Body of pancreas (tissue), 4 donors: ENCODE results near the gene CAV1. TPM values are rescaled to one million over a fixed set of nuclear protein-coding genes. Genes with fewer than 3 reads are reported as not detected.
A peak's percentile ranks its signal among the peaks of the same experiment; 100 is the strongest.

ENCODE experiments used
- ATAC-seq: fragments of 150-250 bp; one replicate; pipeline ENCODE4 v1.9.1; 2016
- DNase-seq, 4 donors: peaks; one replicate each; pipeline ENCODE4 v3.0.0-alpha.2; 2019
- H3K27ac ChIP-seq, 4 donors: fragments of 200-600 bp; sonication (generic); 1 replicate in 3 of 4; 2 replicates in 1 of 4; pipeline versions ENCODE4 v1.5.1 to v1.6.1; 2016 to 2019; ENCODE audit warnings: mild to moderate bottlenecking in 1 of 4, mixed read lengths in 1 of 4, moderate library complexity in 1 of 4
- H3K27me3 ChIP-seq, 2 donors: fragments of 200-600 bp; sonication (generic); one replicate each; pipeline ENCODE4 v1.6.0; 2016; ENCODE audit warnings: mild to moderate bottlenecking in 1 of 2
- H3K36me3 ChIP-seq, 2 donors: fragments of 200-600 bp; sonication (generic); replicated peaks in 1 of 2; 2 replicates each; pipeline ENCODE4 v1.5.1; 2016; ENCODE audit warnings: low read depth in 2 of 2; ENCODE audit not compliant: insufficient read depth in 1 of 2
- H3K4me1 ChIP-seq: fragments of 200-600 bp; sonication (generic); one replicate; pipeline ENCODE4 v1.6.0; 2016
- H3K4me3 ChIP-seq, 2 donors: fragments of 200-600 bp; sonication (generic); 1 replicate in 1 of 2; 2 replicates in 1 of 2; pipeline ENCODE4 v1.5.1; 2016 to 2019
- H3K9me3 ChIP-seq, 3 donors: fragments of 200-600 bp; sonication (generic); 1 replicate in 2 of 3; 2 replicates in 1 of 3; pipeline ENCODE4 v1.5.1; 2016
- POLR2A ChIP-seq, 3 donors: fragments of 450-650 bp; IDR thresholded peaks; one replicate each; pipeline ENCODE4 v1.6.1; 2016; ENCODE audit warnings: antibody characterized with exemption in 3 of 3, mild to moderate bottlenecking in 2 of 3
- WGBS, 2 donors: methylation state at CpG; one replicate each; pipeline ENCODE4 v1.1.5; 2017; 5-methylcytosine and 5-hydroxymethylcytosine counted together
- intact Hi-C: fragments of 100-400 bp; cut with DNase I; formaldehyde crosslinking; loops from one replicate; pipeline ENCODE4 v1.15.1; 2023
- total RNA-seq, 2 donors: library from RNA; depleted of rRNA; stranded (reverse); fragments of >200 nt; gene quantifications; one replicate each; pipeline ENCODE4 v1.1.0, GENCODE V29; 2016
- TF ChIP-seq, protein P1 (sequence below), 7 experiments: fragments of 450-650 bp in 4 of 7; fragments of 200-600 bp in 3 of 7; sonication (generic) in 3 of 7; IDR thresholded peaks; one replicate each; pipeline ENCODE4 v1.5.1; 2016 to 2019; ENCODE audit warnings: antibody characterized with exemption in 7 of 7

Gene CAV1
- total RNA-seq, 2 donors from 2014 or later: 28.5 to 32.6 TPM

DNA sequence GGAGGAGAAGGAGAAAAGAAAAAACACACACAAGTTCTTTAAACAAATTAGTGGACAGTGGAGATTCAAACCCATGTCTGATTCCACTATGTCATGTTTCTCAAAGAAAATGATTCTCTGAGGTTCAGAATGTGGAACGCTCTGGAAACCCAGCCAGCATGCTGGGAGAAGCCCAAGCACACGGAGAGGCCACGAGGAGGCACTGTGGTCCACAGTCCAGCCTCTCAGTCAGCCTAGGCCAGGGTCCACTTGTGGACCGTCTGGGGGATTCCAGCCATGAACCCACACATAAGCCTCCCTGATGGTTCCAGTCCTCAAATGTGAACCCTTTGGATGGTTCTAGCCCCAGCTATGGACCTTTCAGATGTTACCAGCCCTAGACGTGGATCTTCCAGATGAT, 73.4 kb downstream of the CAV1 start:
- H3K27ac ChIP-seq: no peak overlapping the region
- no peak overlapping the region for H3K4me3 ChIP-seq
- no peaks in the 10 kb centered on the region for H3K9me3 ChIP-seq
- TF ChIP-seq, protein P1, sequence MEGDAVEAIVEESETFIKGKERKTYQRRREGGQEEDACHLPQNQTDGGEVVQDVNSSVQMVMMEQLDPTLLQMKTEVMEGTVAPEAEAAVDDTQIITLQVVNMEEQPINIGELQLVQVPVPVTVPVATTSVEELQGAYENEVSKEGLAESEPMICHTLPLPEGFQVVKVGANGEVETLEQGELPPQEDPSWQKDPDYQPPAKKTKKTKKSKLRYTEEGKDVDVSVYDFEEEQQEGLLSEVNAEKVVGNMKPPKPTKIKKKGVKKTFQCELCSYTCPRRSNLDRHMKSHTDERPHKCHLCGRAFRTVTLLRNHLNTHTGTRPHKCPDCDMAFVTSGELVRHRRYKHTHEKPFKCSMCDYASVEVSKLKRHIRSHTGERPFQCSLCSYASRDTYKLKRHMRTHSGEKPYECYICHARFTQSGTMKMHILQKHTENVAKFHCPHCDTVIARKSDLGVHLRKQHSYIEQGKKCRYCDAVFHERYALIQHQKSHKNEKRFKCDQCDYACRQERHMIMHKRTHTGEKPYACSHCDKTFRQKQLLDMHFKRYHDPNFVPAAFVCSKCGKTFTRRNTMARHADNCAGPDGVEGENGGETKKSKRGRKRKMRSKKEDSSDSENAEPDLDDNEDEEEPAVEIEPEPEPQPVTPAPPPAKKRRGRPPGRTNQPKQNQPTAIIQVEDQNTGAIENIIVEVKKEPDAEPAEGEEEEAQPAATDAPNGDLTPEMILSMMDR (IDR thresholded peaks at IDR 0.05): peak in 5 of 7 experiments; percentile 29 to 62 (median 45)
- TF ChIP-seq POLR2A (IDR thresholded peaks at IDR 0.05): no peak
- H3K4me1 ChIP-seq: no peaks in the 10 kb centered on the region
- 45 to 80% methylated on average over 4 to 5 of the region's 5 CpGs for WGBS, 2 donors
- intact Hi-C loops: loop anchor here (10.0 kb wide), 1 partner anchor 207 kb away; no protein-coding TSS in a partner anchor
- peak; percentile 16 to 57 (median 38) for DNase-seq
- H3K36me3 ChIP-seq: no peaks in the 10 kb centered on the region
- peak; percentile 62 for ATAC-seq
- no peaks in the 10 kb centered on the region for H3K27me3 ChIP-seq

DNA sequence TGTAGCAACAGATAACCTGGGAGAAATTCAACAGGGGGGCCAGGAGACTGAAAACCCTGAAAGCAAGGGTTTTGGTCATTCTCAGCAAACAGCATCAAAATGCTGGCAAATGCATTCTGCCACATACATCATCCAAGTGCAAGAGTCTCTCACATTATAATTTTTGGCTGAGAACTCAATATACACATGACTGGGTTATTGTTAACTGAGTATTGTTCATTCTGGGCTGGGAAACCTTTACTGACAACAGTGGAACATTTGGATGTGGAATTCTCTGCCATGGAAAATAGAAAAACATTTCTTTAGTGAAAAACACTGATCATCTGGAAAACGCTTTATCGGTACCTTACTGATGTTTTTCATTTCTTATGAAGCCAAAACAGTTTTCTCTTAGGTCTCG, 74.0 kb downstream of the CAV1 start:
- H3K27me3 ChIP-seq: no peaks in the 10 kb centered on the region
- DNase-seq (no peak), ATAC-seq (no peak)
- H3K4me3 ChIP-seq: no peak overlapping the region
- no peaks in the 10 kb centered on the region for H3K9me3 ChIP-seq
- intact Hi-C loops: loop anchor here (10.0 kb wide), 1 partner anchor 206 kb away; no protein-coding TSS in a partner anchor
- no peaks in the 10 kb centered on the region for H3K36me3 ChIP-seq
- no peaks in the 10 kb centered on the region for H3K4me1 ChIP-seq
- WGBS, 2 donors: 85 to 88% methylated on average over 3 of the region's 3 CpGs
- no peak overlapping the region for H3K27ac ChIP-seq
- TF ChIP-seq POLR2A (IDR thresholded peaks at IDR 0.05): no peak
- TF ChIP-seq, protein P1 (IDR thresholded peaks at IDR 0.05): no peak

DNA sequence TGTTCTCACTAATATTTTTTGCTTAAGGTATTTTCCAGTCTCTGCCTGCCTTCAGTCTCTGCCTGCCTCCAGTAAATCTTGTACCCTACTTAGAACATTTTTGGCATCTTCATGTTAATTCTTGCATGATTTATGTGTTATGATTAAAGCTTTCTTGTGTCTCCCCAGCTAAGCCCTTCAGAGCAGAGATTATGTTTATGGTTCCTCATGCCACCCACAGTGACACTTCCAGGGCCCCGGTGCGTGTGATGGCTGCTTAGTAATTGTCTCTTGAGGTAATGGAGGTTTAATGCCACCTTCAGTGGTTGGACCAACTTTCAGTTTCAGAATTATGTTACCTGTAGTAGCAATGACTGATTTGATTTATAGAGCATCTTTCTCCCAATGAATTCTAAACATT, 76.6 kb downstream of the CAV1 start:
- intact Hi-C loops: no loop called here
- DNase-seq: no peak
- WGBS, 2 donors: 74 to 81% methylated on average over 2 of the region's 2 CpGs
- H3K4me3 ChIP-seq: no peak overlapping the region
- no peaks in the 10 kb centered on the region for H3K27me3 ChIP-seq
- no peaks in the 10 kb centered on the region for H3K36me3 ChIP-seq
- ATAC-seq: no peak
- no peak overlapping the region for H3K27ac ChIP-seq
- TF ChIP-seq POLR2A (IDR thresholded peaks at IDR 0.05): no peak
- TF ChIP-seq, protein P1 (IDR thresholded peaks at IDR 0.05): no peak
- no peaks in the 10 kb centered on the region for H3K9me3 ChIP-seq
- H3K4me1 ChIP-seq: no peaks in the 10 kb centered on the region

DNA sequence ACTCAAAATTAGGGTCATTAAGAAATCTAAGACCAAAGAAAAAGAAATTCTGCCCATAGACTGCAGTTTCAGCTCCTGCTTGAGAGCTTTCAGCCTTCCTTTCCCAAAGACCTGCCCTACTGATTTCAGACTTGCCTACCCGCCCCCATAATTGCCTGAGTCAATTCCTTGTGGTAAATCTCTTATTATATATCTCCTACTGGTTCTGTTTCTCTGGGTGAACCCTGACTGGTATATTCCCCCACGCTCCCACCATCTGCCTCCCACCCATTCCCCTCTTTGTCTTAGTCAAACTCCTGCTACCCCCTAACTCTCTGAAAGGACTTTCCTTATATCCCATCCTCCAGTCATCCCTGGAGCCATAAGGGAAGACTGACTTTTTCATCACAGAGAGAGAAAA, 82.5 kb downstream of the CAV1 start:
- WGBS, 2 donors: 73 to 80% methylated on average over 2 of the region's 2 CpGs
- Histone ChIP-seq H3K9me3 (no peaks in the 10 kb centered on the region), H3K4me3 (no peak overlapping the region), H3K27ac (no peak overlapping the region), H3K4me1 (no peaks in the 10 kb centered on the region), H3K36me3 (no peaks in the 10 kb centered on the region), H3K27me3 (no peaks in the 10 kb centered on the region)
- DNase-seq (no peak), ATAC-seq (no peak)
- intact Hi-C loops: no loop called here
- TF ChIP-seq, protein P1 (IDR thresholded peaks at IDR 0.05): no peak
- TF ChIP-seq POLR2A (IDR thresholded peaks at IDR 0.05): no peak

DNA sequence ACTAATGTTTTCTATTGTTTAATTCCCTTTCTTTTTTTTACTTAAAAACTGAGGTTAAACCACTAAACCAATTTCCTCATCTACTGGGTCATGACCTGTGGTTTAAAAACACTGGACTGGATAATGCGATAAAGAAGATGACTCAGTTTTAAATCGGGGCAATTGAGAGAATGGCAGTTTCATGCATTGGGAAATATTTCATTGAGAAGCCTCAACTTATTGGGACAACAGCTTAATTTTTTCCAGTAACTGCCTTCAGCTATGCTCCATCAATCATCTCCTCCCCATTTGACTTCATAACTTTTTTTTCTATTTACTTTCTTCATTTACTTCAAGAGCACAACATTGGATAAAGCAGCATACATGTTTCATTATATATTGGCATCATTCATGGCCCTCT, 85.4 kb downstream of the CAV1 start:
- TF ChIP-seq POLR2A (IDR thresholded peaks at IDR 0.05): no peak
- TF ChIP-seq, protein P1 (IDR thresholded peaks at IDR 0.05): no peak
- DNase-seq (no peak), ATAC-seq (no peak)
- intact Hi-C loops: no loop called here
- no peaks in the 10 kb centered on the region for H3K9me3 ChIP-seq
- WGBS, 2 donors: 58 to 77% methylated on average over 2 of the region's 2 CpGs
- H3K36me3 ChIP-seq: no peaks in the 10 kb centered on the region
- H3K4me1 ChIP-seq: peaks cover 8% of the 10 kb centered on the region
- no peak overlapping the region for H3K4me3 ChIP-seq
- no peak overlapping the region for H3K27ac ChIP-seq
- H3K27me3 ChIP-seq: no peaks in the 10 kb centered on the region
